Neuronal stem cell (in vitro differentiated cells): ENCODE results near the gene APOL3.
"Not testable (repeated sequence)": the region's sequence is repeated elsewhere in the genome, so short reads cannot be mapped to it uniquely, and the experiment has no call there.

Experiments
- DNase-seq: peaks from one replicate; pipeline ENCODE4 v3.0.0-alpha.2; 2013; ENCODE audit warnings: low spot score
- H2AFZ ChIP-seq: one replicate; pipeline ENCODE4 v1.6.1; 2013; ENCODE audit warnings: mild to moderate bottlenecking, low read length, inconsistent platforms
- H2AK5ac ChIP-seq: 2 replicates; pipeline ENCODE4 v1.6.1; 2013; ENCODE audit warnings: low read depth, mild to moderate bottlenecking, inconsistent platforms, low read length, moderate library complexity, mixed read lengths
- H2BK120ac ChIP-seq: 2 replicates; pipeline ENCODE4 v1.6.1; 2013; ENCODE audit warnings: low read depth, mild to moderate bottlenecking, inconsistent platforms, low read length, moderate library complexity, mixed read lengths
- H2BK12ac ChIP-seq: one replicate; pipeline ENCODE4 v1.6.1; 2013; ENCODE audit warnings: low read length, inconsistent platforms
- H2BK15ac ChIP-seq: 2 replicates; pipeline ENCODE4 v1.6.1; 2013; ENCODE audit warnings: mild to moderate bottlenecking, low read length, inconsistent platforms, mixed read lengths
- H2BK5ac ChIP-seq: one replicate; pipeline ENCODE4 v1.6.1; 2013; ENCODE audit warnings: inconsistent platforms, mild to moderate bottlenecking, low read length, moderate library complexity
- H3K14ac ChIP-seq: one replicate; pipeline ENCODE4 v1.6.1; 2013; ENCODE audit warnings: low read length, inconsistent platforms
- H3K18ac ChIP-seq: 2 replicates; pipeline ENCODE4 v1.6.1; 2013; ENCODE audit warnings: low read length, inconsistent platforms
- H3K23ac ChIP-seq: 2 replicates; pipeline ENCODE4 v1.6.1; 2013; ENCODE audit warnings: low read depth, mild to moderate bottlenecking, mixed read lengths, low read length, inconsistent platforms; ENCODE audit not compliant: poor library complexity
- H3K27ac ChIP-seq: replicated peaks from 3 replicates; pipeline ENCODE4 v1.5.1; 2013; ENCODE audit warnings: low read length, inconsistent platforms
- H3K27me3 ChIP-seq, 3 experiments: 2 replicates each; pipeline ENCODE4 v1.6.1; 2013; ENCODE audit warnings: low read length in 3 of 3, mild to moderate bottlenecking in 2 of 3, inconsistent platforms in 1 of 3, low read depth in 1 of 3, mixed read lengths in 1 of 3, moderate library complexity in 1 of 3; ENCODE audit not compliant: control insufficient read depth in 3 of 3, insufficient read depth in 3 of 3
- H3K36me3 ChIP-seq, 2 donors: replicated peaks in 1 of 2; 2 replicates each; pipeline ENCODE4 v1.6.1; 2013; ENCODE audit warnings: low read length in 2 of 2; ENCODE audit not compliant: control insufficient read depth in 2 of 2, insufficient read depth in 2 of 2
- H3K4ac ChIP-seq: 2 replicates; pipeline ENCODE4 v1.6.1; 2013; ENCODE audit warnings: inconsistent platforms, mild to moderate bottlenecking, low read length, moderate library complexity
- H3K4me1 ChIP-seq, 2 donors: 1 replicate in 1 of 2; 2 replicates in 1 of 2; pipeline ENCODE4 v1.6.1; 2013; ENCODE audit warnings: low read length in 2 of 2, low read depth in 1 of 2; ENCODE audit not compliant: control insufficient read depth in 2 of 2, insufficient read depth in 1 of 2
- H3K4me2 ChIP-seq: one replicate; pipeline ENCODE4 v1.6.1; 2013; ENCODE audit warnings: mild to moderate bottlenecking, low read length, inconsistent platforms; ENCODE audit not compliant: insufficient read depth, poor library complexity, severe bottlenecking
- H3K4me3 ChIP-seq, 2 donors: 2 replicates each; pipeline ENCODE4 v1.5.1; 2013; ENCODE audit warnings: low read length in 2 of 2, mild to moderate bottlenecking in 2 of 2, inconsistent platforms in 1 of 2, moderate library complexity in 1 of 2
- H3K79me1 ChIP-seq: one replicate; pipeline ENCODE4 v1.6.1; 2013; ENCODE audit warnings: low read depth, mild to moderate bottlenecking, inconsistent platforms, low read length, moderate library complexity
- H3K9ac ChIP-seq: one replicate; pipeline ENCODE4 v1.6.1; 2013; ENCODE audit warnings: mild to moderate bottlenecking, low read depth, low read length, inconsistent platforms; ENCODE audit not compliant: poor library complexity
- H3K9me3 ChIP-seq, 2 donors: replicated peaks in 1 of 2; 2 replicates each; pipeline versions ENCODE3 to v1.6.1; 2013; ENCODE audit warnings: low read length in 2 of 2, mild to moderate bottlenecking in 2 of 2, inconsistent platforms in 1 of 2, low read depth in 1 of 2, mixed read lengths in 1 of 2, moderate library complexity in 1 of 2; ENCODE audit not compliant: control insufficient read depth in 2 of 2, insufficient read depth in 1 of 2
- H4K8ac ChIP-seq: one replicate; pipeline ENCODE4 v1.6.1; 2013; ENCODE audit warnings: low read depth, mild to moderate bottlenecking, inconsistent platforms, low read length, moderate library complexity
- H4K91ac ChIP-seq: one replicate; pipeline ENCODE4 v1.6.1; 2013; ENCODE audit warnings: low read length, low read depth, mild to moderate bottlenecking, inconsistent platforms; ENCODE audit not compliant: poor library complexity
- WGBS, 2 donors: extraction: QIAGEN DNeasy Blood & Tissue Kit; methylation state at CpG; one replicate each; pipeline ENCODE4 v1.1.7; 2013; ENCODE audit warnings: missing lambda C conversion rate in 2 of 2, mixed read lengths in 1 of 2; ENCODE audit not compliant: insufficient read length in 2 of 2, insufficient replicate concordance in 1 of 2; ENCODE audit errors: extremely low coverage in 2 of 2; 5-methylcytosine and 5-hydroxymethylcytosine counted together

The APOL3 gene

DNA sequence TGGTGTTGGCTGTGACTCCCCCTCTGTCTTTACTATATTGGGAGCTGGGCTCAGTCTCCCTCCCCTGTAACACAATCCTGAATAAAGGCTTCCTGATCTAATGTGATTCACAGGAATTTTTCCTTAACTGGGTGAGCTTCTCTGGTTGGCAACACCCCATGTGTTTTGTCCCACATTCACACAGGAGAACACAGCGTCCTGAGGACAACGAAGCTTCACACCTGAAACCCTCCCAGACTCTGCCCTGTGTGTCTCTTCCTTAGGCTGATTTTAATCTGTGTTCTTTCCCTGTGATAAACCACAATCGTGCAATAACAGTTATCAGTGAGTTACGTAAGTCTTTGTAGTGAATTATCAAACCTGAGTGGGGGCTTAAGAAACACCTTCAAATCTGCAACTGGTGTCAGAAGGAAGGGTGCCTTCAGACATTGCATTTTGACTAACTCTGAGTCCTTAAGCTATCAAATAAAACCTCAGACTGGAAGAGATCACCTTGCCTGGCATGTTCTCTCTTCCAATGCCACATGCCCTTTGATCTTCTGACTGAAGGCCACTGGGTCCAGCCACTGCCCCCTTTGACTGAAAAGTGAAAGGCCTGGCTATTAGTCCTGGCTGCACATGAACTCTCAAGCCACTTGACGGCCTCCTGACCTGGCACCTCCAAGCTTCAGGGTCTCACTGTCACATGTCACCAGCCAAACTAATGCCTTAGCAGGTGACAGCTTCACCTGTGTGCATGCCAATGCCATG lies 17.3 kb downstream of the APOL3 start:
- Histone ChIP-seq H3K36me3 (no peaks in the 10 kb centered on the region), H2AK5ac (no peak overlapping the region), H3K9me3 (no peaks in the 10 kb centered on the region), H3K4me1 (peaks cover 4 to 12% of the 10 kb centered on the region in 2 donors), H2AFZ (no peak overlapping the region), H3K4me2 (no peak overlapping the region), H3K79me1 (no peaks in the 10 kb centered on the region), H3K27me3 (peaks cover 0 to 12% (median 0%) of the 10 kb centered on the region in 3 experiments), H3K9ac (no peak overlapping the region), H2BK12ac (no peak overlapping the region), H2BK15ac (no peak overlapping the region), H3K18ac (no peak overlapping the region), H3K4me3 (no peak overlapping the region), H4K91ac (no peak overlapping the region), H3K14ac (no peak overlapping the region), H3K27ac (no peak overlapping the region), H2BK5ac (no peak overlapping the region), H3K23ac (no peak overlapping the region), H4K8ac (no peak overlapping the region), H3K4ac (no peak overlapping the region), H2BK120ac (no peak overlapping the region)
- WGBS, 2 donors: no CpG with 5 or more reads among the region's 5 CpGs
- DNase-seq: no peak

GRCh38 chr22:36141481-36141880 lies 19.1 kb downstream of the APOL3 start:
- H3K23ac ChIP-seq: no peak overlapping the region
- DNase-seq: no peak
- no peak overlapping the region for H3K14ac ChIP-seq
- H3K4me3 ChIP-seq: peak overlapping the region in 1 of 2 donors; percentile 22
- H4K8ac ChIP-seq: no peak overlapping the region
- H3K9ac ChIP-seq: no peak overlapping the region
- H3K4ac ChIP-seq: no peak overlapping the region
- no peak overlapping the region for H3K27ac ChIP-seq
- no peak overlapping the region for H2AK5ac ChIP-seq
- no peak overlapping the region for H2BK120ac ChIP-seq
- H3K4me2 ChIP-seq: no peak overlapping the region
- peaks cover 2% of the 10 kb centered on the region in 2 donors for H3K4me1 ChIP-seq
- WGBS, 2 donors: no CpG with 5 or more reads among the region's 9 CpGs
- H2BK5ac ChIP-seq: no peak overlapping the region
- H3K18ac ChIP-seq: no peak overlapping the region
- H3K9me3 ChIP-seq: no peaks in the 10 kb centered on the region
- H2BK12ac ChIP-seq: no peak overlapping the region
- no peak overlapping the region for H2AFZ ChIP-seq
- H3K27me3 ChIP-seq: peaks cover 0 to 18% (median 0%) of the 10 kb centered on the region in 3 experiments
- H3K79me1 ChIP-seq: no peaks in the 10 kb centered on the region
- H4K91ac ChIP-seq: no peak overlapping the region
- H3K36me3 ChIP-seq: no peaks in the 10 kb centered on the region
- H2BK15ac ChIP-seq: no peak overlapping the region

DNA sequence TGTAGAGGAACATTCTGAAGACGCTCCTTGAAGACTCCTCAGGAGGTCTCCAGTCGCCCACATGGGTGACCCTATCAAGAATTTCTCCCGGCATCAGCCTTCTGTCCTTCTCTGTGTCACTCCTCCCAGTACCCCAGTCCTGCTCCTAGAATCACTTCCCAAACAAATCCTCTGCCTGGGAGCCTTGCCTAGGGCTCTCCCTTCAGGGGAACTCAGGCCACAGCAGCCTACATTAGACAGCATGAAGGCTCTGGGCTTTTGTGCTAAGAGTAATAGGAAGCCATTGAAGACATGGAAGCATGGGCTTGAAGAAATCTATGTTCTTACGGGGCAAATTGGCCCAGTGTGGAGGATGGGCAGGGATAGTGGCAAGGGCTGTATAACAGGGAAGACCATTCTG lies 21.8 kb downstream of the APOL3 start:
- H2BK12ac ChIP-seq, DNase-seq, H3K4me1 ChIP-seq, H2BK15ac ChIP-seq, H4K91ac ChIP-seq, H3K18ac ChIP-seq, H2BK120ac ChIP-seq, H3K14ac ChIP-seq, H3K9me3 ChIP-seq, H3K4me2 ChIP-seq, H3K36me3 ChIP-seq, H2AK5ac ChIP-seq, H2AFZ ChIP-seq, H3K23ac ChIP-seq, H3K4ac ChIP-seq, H3K79me1 ChIP-seq, H2BK5ac ChIP-seq, H3K4me3 ChIP-seq, H4K8ac ChIP-seq, H3K27ac ChIP-seq, H3K9ac ChIP-seq: not testable (repeated sequence)
- no CpG with 5 or more reads among the region's 4 CpGs for WGBS, 2 donors
- H3K27me3 ChIP-seq: peaks cover 0 to 31% (median 0%) of the 10 kb centered on the region in 3 experiments

GRCh38 chr22:36136988-36137387 lies 23.6 kb downstream of the APOL3 start:
- H3K4ac ChIP-seq: no peak overlapping the region
- H3K9ac ChIP-seq: no peak overlapping the region
- H2BK12ac ChIP-seq: no peak overlapping the region
- no peak overlapping the region for H2AFZ ChIP-seq
- H3K36me3 ChIP-seq: no peaks in the 10 kb centered on the region
- DNase-seq: no peak
- no peak overlapping the region for H2AK5ac ChIP-seq
- H3K4me1 ChIP-seq: peaks cover 0 to 3% of the 10 kb centered on the region in 2 donors
- H2BK15ac ChIP-seq: no peak overlapping the region
- H3K9me3 ChIP-seq: no peaks in the 10 kb centered on the region
- H2BK5ac ChIP-seq: no peak overlapping the region
- H2BK120ac ChIP-seq: no peak overlapping the region
- H3K79me1 ChIP-seq: no peaks in the 10 kb centered on the region
- no peak overlapping the region for H3K4me3 ChIP-seq
- no peak overlapping the region for H4K91ac ChIP-seq
- H3K4me2 ChIP-seq: no peak overlapping the region
- no peak overlapping the region for H3K14ac ChIP-seq
- WGBS, 2 donors: no CpG with 5 or more reads among the region's 2 CpGs
- H3K18ac ChIP-seq: no peak overlapping the region
- H3K27ac ChIP-seq: no peak overlapping the region
- H3K27me3 ChIP-seq: peaks cover 0 to 40% (median 0%) of the 10 kb centered on the region in 3 experiments
- no peak overlapping the region for H3K23ac ChIP-seq
- H4K8ac ChIP-seq: no peak overlapping the region
